GM06990 (cell line): ENCODE data around the gene ZNF574.

Experiments
- DNase-seq: peaks from one replicate; pipeline ENCODE4 v3.0.0-alpha.2; 2011; ENCODE audit not compliant: insufficient read length; ENCODE audit errors: extremely low read depth
- H3K27me3 ChIP-seq: replicated peaks from 2 replicates; pipeline ENCODE4 v1.6.0; 2011; ENCODE audit warnings: low read length; ENCODE audit not compliant: control insufficient read depth, insufficient read depth
- H3K36me3 ChIP-seq: 2 replicates; pipeline ENCODE4 v1.5.1; 2011; ENCODE audit warnings: low read length; ENCODE audit not compliant: control insufficient read depth, insufficient read depth
- H3K4me3 ChIP-seq: replicated peaks from 2 replicates; pipeline ENCODE4 v1.5.1; 2011; ENCODE audit warnings: low read depth, mild to moderate bottlenecking, control low read depth, low read length
- TF ChIP-seq, protein P1 (sequence below): IDR thresholded peaks from 2 replicates; pipeline ENCODE4 v1.5.1; 2011; ENCODE audit warnings: low read length, control low read depth, mild to moderate bottlenecking, inconsistent platforms; ENCODE audit not compliant: insufficient read depth, poor library complexity, severe bottlenecking

ZNF574 gene

DNA sequence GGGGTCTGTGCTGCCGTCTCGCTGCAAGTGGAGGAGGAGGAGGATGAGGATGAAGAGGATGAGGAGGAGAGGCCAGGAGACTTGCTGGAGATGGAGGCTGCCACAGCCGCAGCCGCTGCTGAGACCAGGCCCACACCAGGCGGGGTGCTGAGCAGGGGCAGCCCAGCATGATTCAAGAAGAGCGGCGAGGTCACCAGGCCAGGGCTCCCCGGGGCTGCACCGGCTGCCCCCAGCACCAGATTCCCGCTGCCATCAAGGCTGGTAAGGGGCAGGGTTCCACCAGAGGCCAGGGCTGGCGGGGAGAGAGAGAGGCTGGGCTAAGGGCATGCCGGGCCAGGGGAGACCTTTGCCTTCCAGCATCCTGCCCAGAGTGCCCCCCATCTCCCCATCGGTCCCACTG, 15.3 kb downstream of the ZNF574 start:
- TF ChIP-seq, protein P1, sequence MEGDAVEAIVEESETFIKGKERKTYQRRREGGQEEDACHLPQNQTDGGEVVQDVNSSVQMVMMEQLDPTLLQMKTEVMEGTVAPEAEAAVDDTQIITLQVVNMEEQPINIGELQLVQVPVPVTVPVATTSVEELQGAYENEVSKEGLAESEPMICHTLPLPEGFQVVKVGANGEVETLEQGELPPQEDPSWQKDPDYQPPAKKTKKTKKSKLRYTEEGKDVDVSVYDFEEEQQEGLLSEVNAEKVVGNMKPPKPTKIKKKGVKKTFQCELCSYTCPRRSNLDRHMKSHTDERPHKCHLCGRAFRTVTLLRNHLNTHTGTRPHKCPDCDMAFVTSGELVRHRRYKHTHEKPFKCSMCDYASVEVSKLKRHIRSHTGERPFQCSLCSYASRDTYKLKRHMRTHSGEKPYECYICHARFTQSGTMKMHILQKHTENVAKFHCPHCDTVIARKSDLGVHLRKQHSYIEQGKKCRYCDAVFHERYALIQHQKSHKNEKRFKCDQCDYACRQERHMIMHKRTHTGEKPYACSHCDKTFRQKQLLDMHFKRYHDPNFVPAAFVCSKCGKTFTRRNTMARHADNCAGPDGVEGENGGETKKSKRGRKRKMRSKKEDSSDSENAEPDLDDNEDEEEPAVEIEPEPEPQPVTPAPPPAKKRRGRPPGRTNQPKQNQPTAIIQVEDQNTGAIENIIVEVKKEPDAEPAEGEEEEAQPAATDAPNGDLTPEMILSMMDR: no peak
- Histone ChIP-seq H3K4me3 (0 out of 2 replicates have a peak overlapping the region, but pooled peaks have one; percentile 9), H3K27me3 (no peaks in the 10 kb centered on the region), H3K36me3 (peaks cover 32% of the 10 kb centered on the region)
- no peak for DNase-seq

DNA sequence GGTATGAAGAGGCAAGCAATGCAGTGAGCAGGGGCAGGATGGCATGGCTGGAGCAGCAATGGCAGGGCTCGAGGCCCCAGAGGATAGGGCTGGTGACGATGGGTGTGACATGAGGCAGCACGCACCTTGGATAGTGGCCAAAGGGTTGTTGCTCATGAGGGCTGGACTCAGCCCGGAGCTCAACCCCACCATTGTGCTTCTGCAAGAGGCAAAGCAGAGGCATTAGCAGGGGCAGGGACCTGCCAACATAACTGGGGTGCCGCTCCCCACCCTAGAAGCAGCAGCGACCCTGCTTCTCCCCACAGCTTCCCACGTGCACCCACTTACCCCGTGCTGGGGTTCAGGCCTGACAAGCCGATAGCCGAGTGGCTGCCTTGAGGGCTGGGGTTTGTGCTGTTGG, 15.8 kb downstream of the ZNF574 start:
- Histone ChIP-seq H3K4me3 (no peak overlapping the region), H3K27me3 (no peaks in the 10 kb centered on the region), H3K36me3 (peaks cover 34% of the 10 kb centered on the region)
- TF ChIP-seq, protein P1: no peak
- DNase-seq: no peak

DNA sequence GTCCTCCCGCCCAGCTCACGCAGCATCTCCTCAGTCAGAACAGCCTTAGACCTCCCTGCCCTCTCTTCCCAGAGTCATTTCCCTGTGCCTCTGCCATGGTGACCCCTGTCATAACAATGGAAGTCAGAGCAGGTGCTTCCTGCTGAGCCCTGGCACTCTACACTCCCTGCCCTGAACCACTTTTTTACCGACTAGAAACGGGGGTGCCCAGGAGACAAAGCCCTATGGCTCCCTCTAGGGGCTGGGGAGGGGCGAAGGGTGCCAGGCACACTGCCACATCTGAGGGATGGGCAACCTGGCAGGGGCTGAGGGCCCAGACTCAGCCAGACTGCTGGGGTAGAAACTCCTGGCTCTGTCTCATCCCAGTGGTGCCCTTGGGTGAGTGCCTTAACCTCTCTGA, 16.4 kb downstream of the ZNF574 start:
- Histone ChIP-seq H3K36me3 (peaks cover 34% of the 10 kb centered on the region), H3K4me3 (no peak overlapping the region), H3K27me3 (no peaks in the 10 kb centered on the region)
- DNase-seq: no peak
- TF ChIP-seq, protein P1: peak; percentile 68

DNA sequence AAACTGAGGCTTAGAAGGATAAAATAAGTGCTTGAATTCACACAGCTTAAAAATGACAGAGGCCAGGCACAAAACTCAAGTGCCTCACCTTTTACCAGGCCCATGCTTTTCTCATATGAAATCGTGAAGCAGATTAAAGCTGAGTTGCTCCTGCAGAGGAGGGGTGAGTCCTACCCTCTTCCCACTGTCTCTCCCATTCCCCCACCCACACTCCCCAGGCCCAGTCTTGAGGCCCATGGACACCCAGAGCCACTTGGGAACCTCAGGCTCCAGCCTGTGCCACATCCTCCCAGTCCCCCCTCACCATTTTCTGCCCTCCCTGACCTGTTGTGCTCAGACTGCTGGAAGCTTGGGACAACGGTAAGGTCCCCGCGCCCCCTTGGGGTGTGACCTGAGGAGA, 17.5 kb downstream of the ZNF574 start:
- peaks cover 39% of the 10 kb centered on the region for H3K36me3 ChIP-seq
- H3K27me3 ChIP-seq: no peaks in the 10 kb centered on the region
- no peak overlapping the region for H3K4me3 ChIP-seq
- no peak for DNase-seq
- TF ChIP-seq, protein P1: no peak

DNA sequence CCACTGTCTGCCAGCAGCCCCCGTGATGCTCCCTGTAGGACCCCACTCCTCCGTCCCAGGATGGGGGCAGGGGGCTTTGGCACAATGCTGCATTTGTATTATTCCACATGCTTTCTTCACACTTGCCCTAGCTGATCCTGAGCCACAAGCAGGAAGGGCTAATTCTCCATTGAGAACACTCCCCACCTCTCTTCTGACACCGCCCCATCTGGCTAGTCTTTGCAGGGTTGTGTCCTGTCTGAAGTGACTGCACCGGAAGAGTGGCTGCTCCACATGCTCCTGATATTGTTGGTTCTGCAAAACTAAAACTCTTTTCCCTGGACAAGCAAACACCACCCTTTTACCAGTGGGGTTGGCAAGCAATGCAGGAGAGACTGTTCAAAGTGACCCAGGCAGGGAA, 18.0 kb downstream of the ZNF574 start:
- TF ChIP-seq, protein P1: no peak
- Histone ChIP-seq H3K27me3 (no peaks in the 10 kb centered on the region), H3K36me3 (peaks cover 40% of the 10 kb centered on the region), H3K4me3 (no peak overlapping the region)
- DNase-seq: no peak

DNA sequence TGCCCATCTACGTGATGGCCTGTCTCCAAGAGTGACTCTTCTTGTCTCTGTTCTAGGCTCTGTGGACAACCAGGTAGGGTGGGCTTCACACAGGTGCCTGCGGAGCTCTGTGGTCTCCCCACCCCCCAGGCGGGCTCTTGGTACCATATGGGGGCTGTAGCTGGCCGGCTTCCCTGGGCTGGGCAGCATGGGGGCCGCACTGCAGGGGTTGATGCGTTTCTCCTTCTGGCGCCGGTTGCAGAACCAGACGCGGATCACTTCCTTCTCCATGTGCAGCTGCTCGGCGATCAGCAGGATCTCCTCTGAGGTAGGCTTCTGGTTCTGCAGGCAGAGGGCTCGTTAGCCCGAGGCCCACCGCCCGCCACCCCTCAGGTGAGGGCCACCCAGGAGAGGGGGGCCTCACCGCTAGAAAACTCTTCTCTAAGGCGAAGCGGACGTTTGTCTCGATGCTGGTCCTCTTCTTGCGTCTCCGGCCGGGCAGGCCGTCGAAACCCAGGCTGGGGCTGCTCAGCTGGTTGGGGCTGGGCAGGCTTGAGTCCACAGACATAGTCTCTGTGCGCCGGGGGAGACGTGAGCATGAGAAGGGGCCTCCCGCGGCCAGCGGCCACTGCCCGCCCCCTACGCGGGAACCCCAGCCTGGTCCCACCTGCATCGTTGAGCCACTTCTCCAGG, 19.3 kb downstream of the ZNF574 start:
- H3K27me3 ChIP-seq: no peaks in the 10 kb centered on the region
- peaks cover 46% of the 10 kb centered on the region for H3K36me3 ChIP-seq
- DNase-seq: no peak
- H3K4me3 ChIP-seq: no peak overlapping the region
- TF ChIP-seq, protein P1: no peak
